Measurements from ENCODE around the gene TNFSF10.

The TNFSF10 gene

GRCh38 chr3:172537507-172538158 lies 14.4 kb upstream of the TNFSF10 start:
- no peak overlapping the region for H3K27ac ChIP-seq
- TF ChIP-seq CTCF (IDR thresholded peaks at IDR 0.05; ENCODE audit: low read depth, low read length) = no peak

GRCh38 chr3:172536993-172537419 lies 13.8 kb upstream of the TNFSF10 start:
- TF ChIP-seq CTCF (IDR thresholded peaks at IDR 0.05; ENCODE audit: low read depth, low read length) = no peak
- Histone ChIP-seq H3K9me3 (ENCODE audit: severe bottlenecking) (no peaks in the 10 kb centered on the region), H3K27me3 (ENCODE audit: insufficient read depth, low read depth, severe bottlenecking) (no peaks in the 10 kb centered on the region), H3K4me3 (ENCODE audit: low read depth, low read length) (no peak overlapping the region), H3K36me3 (no peaks in the 10 kb centered on the region), H3K27ac (no peak overlapping the region)
- no peak for DNase-seq

More at GRCh38 chr3:172537507-172538158, 14.4 kb upstream of the TNFSF10 start:
- Histone ChIP-seq H3K36me3 (no peaks in the 10 kb centered on the region), H3K9me3 (ENCODE audit: severe bottlenecking) (no peaks in the 10 kb centered on the region), H3K4me3 (ENCODE audit: low read depth, low read length) (no peak overlapping the region), H3K27me3 (ENCODE audit: insufficient read depth, low read depth, severe bottlenecking) (no peaks in the 10 kb centered on the region)
- no peak for DNase-seq

GRCh38 chr3:172536505-172536904 lies 13.3 kb upstream of the TNFSF10 start:
- no peaks in the 10 kb centered on the region for H3K27me3 ChIP-seq (ENCODE audit: insufficient read depth, low read depth, severe bottlenecking)

GRCh38 chr3:172530566-172530965 lies 7.3 kb upstream of the TNFSF10 start:
- H3K27ac ChIP-seq = no peak overlapping the region
- TF ChIP-seq CTCF (IDR thresholded peaks at IDR 0.05; ENCODE audit: low read depth, low read length) = no peak
- H3K36me3 ChIP-seq = no peaks in the 10 kb centered on the region
- no peak for DNase-seq
- no peaks in the 10 kb centered on the region for H3K9me3 ChIP-seq (ENCODE audit: severe bottlenecking)
- no peaks in the 10 kb centered on the region for H3K27me3 ChIP-seq (ENCODE audit: insufficient read depth, low read depth, severe bottlenecking)
- no peak overlapping the region for H3K4me3 ChIP-seq (ENCODE audit: low read depth, low read length)

More at GRCh38 chr3:172536505-172536904, 13.3 kb upstream of the TNFSF10 start:
- Histone ChIP-seq H3K27ac (no peak overlapping the region), H3K9me3 (ENCODE audit: severe bottlenecking) (no peaks in the 10 kb centered on the region), H3K36me3 (no peaks in the 10 kb centered on the region), H3K4me3 (ENCODE audit: low read depth, low read length) (no peak overlapping the region)
- TF ChIP-seq CTCF (IDR thresholded peaks at IDR 0.05; ENCODE audit: low read depth, low read length) = no peak
- no peak for DNase-seq

GRCh38 chr3:172530101-172530561 lies 6.9 kb upstream of the TNFSF10 start:
- H3K9me3 ChIP-seq (ENCODE audit: severe bottlenecking) = no peaks in the 10 kb centered on the region
- H3K36me3 ChIP-seq = no peaks in the 10 kb centered on the region
- no peak for DNase-seq
- no peak for TF ChIP-seq CTCF (IDR thresholded peaks at IDR 0.05; ENCODE audit: low read depth, low read length)
- no peak overlapping the region for H3K4me3 ChIP-seq (ENCODE audit: low read depth, low read length)
- no peak overlapping the region for H3K27ac ChIP-seq
- no peaks in the 10 kb centered on the region for H3K27me3 ChIP-seq (ENCODE audit: insufficient read depth, low read depth, severe bottlenecking)

GRCh38 chr3:172528677-172529076 lies 5.4 kb upstream of the TNFSF10 start:
- DNase-seq = no peak
- TF ChIP-seq CTCF (IDR thresholded peaks at IDR 0.05; ENCODE audit: low read depth, low read length) = no peak
- no peak overlapping the region for H3K4me3 ChIP-seq (ENCODE audit: low read depth, low read length)
- H3K9me3 ChIP-seq (ENCODE audit: severe bottlenecking) = no peaks in the 10 kb centered on the region
- H3K36me3 ChIP-seq = no peaks in the 10 kb centered on the region
- H3K27me3 ChIP-seq (ENCODE audit: insufficient read depth, low read depth, severe bottlenecking) = no peaks in the 10 kb centered on the region
- no peak overlapping the region for H3K27ac ChIP-seq
